ENCODE measurements around the gene AIMP1.

Gene AIMP1

GRCh38 chr4:106343865-106344646 lies 27.7 kb downstream of the AIMP1 start:
- Histone ChIP-seq H2AK5ac (ENCODE audit: low read depth, low read length) (no peak overlapping the region), H3K9me3 (replicated peaks in 1 of 2; ENCODE audit: control insufficient read depth in 2 of 2, insufficient read depth in 1 of 2, low read depth in 1 of 2, low read length in 2 of 2) (peaks cover 0 to 8% of the 10 kb centered on the region in 2 donors), H2BK15ac (ENCODE audit: low read length) (no peak overlapping the region), H3K23ac (ENCODE audit: low read depth, low read length, poor library complexity) (no peak overlapping the region), H3K4me2 (ENCODE audit: insufficient read depth, low read length, poor library complexity, severe bottlenecking) (no peak overlapping the region), H3K4me1 (ENCODE audit: control insufficient read depth in 2 of 2, insufficient read depth in 1 of 2, low read depth in 1 of 2, low read length in 2 of 2) (no peaks in the 10 kb centered on the region), H3K14ac (ENCODE audit: low read length) (no peak overlapping the region), H3K27me3 (ENCODE audit: control insufficient read depth in 3 of 3, insufficient read depth in 3 of 3, low read depth in 1 of 3, low read length in 3 of 3) (no peaks in the 10 kb centered on the region), H2AFZ (ENCODE audit: low read length) (no peak overlapping the region), H2BK120ac (ENCODE audit: low read depth, low read length) (no peak overlapping the region), H3K18ac (ENCODE audit: low read length) (no peak overlapping the region), H3K4ac (ENCODE audit: low read length) (no peak overlapping the region), H4K8ac (ENCODE audit: low read depth, low read length) (no peak overlapping the region), H2BK5ac (ENCODE audit: low read length) (no peak overlapping the region), H3K27ac (replicated peaks; ENCODE audit: low read length) (no peak overlapping the region), H3K9ac (ENCODE audit: low read depth, low read length, poor library complexity) (no peak overlapping the region), H3K79me1 (ENCODE audit: low read depth, low read length) (no peaks in the 10 kb centered on the region), H3K36me3 (replicated peaks in 1 of 2; ENCODE audit: control insufficient read depth in 2 of 2, insufficient read depth in 2 of 2, low read length in 2 of 2) (peaks cover 0 to 27% of the 10 kb centered on the region in 2 donors), H4K91ac (ENCODE audit: low read depth, low read length, poor library complexity) (no peak overlapping the region), H3K4me3 (ENCODE audit: low read length in 2 of 2) (no peak overlapping the region), H2BK12ac (ENCODE audit: low read length) (no peak overlapping the region)
- WGBS, 2 donors (ENCODE audit: extremely low coverage in 2 of 2, insufficient read length in 2 of 2, insufficient replicate concordance in 1 of 2), result no CpG with 5 or more reads among the region's 2 CpGs
- DNase-seq (ENCODE audit: low spot score), result no peak

- H3K9me3 ChIP-seq (replicated peaks in 1 of 2; ENCODE audit: control insufficient read depth in 2 of 2, insufficient read depth in 1 of 2, low read depth in 1 of 2, low read length in 2 of 2), result peaks cover 0 to 8% of the 10 kb centered on the region in 2 donors
- no peak overlapping the region for H2AK5ac ChIP-seq (ENCODE audit: low read depth, low read length)
- no peak overlapping the region for H3K4ac ChIP-seq (ENCODE audit: low read length)
- H3K14ac ChIP-seq (ENCODE audit: low read length), result no peak overlapping the region
- H3K27me3 ChIP-seq (ENCODE audit: control insufficient read depth in 3 of 3, insufficient read depth in 3 of 3, low read depth in 1 of 3, low read length in 3 of 3), result no peaks in the 10 kb centered on the region
- no peak overlapping the region for H3K4me3 ChIP-seq (ENCODE audit: low read length in 2 of 2)
- no peak overlapping the region for H2BK12ac ChIP-seq (ENCODE audit: low read length)
- H2BK15ac ChIP-seq (ENCODE audit: low read length), result no peak overlapping the region
- no peak overlapping the region for H3K9ac ChIP-seq (ENCODE audit: low read depth, low read length, poor library complexity)
- no peak overlapping the region for H3K18ac ChIP-seq (ENCODE audit: low read length)
- H3K4me2 ChIP-seq (ENCODE audit: insufficient read depth, low read length, poor library complexity, severe bottlenecking), result no peak overlapping the region
- H3K36me3 ChIP-seq (replicated peaks in 1 of 2; ENCODE audit: control insufficient read depth in 2 of 2, insufficient read depth in 2 of 2, low read length in 2 of 2), result peaks cover 0 to 23% of the 10 kb centered on the region in 2 donors
- WGBS, 2 donors (ENCODE audit: extremely low coverage in 2 of 2, insufficient read length in 2 of 2, insufficient replicate concordance in 1 of 2), result no CpG with 5 or more reads among the region's 1 CpG
- H3K27ac ChIP-seq (replicated peaks; ENCODE audit: low read length), result no peak overlapping the region
- no peak overlapping the region for H2BK120ac ChIP-seq (ENCODE audit: low read depth, low read length)
- no peak overlapping the region for H2AFZ ChIP-seq (ENCODE audit: low read length)
- H4K91ac ChIP-seq (ENCODE audit: low read depth, low read length, poor library complexity), result no peak overlapping the region
- H2BK5ac ChIP-seq (ENCODE audit: low read length), result no peak overlapping the region
- H3K79me1 ChIP-seq (ENCODE audit: low read depth, low read length), result no peaks in the 10 kb centered on the region
- no peak overlapping the region for H4K8ac ChIP-seq (ENCODE audit: low read depth, low read length)
- DNase-seq (ENCODE audit: low spot score), result no peak
- no peak overlapping the region for H3K23ac ChIP-seq (ENCODE audit: low read depth, low read length, poor library complexity)
- no peaks in the 10 kb centered on the region for H3K4me1 ChIP-seq (ENCODE audit: control insufficient read depth in 2 of 2, insufficient read depth in 1 of 2, low read depth in 1 of 2, low read length in 2 of 2)
These were observed 28.3 kb downstream of the AIMP1 start for GRCh38 chr4:106344647-106344970.

GRCh38 chr4:106347167-106347566 lies 30.8 kb downstream of the AIMP1 start:
- no peak overlapping the region for H2BK12ac ChIP-seq (ENCODE audit: low read length)
- no CpG with 5 or more reads among the region's 1 CpG for WGBS, 2 donors (ENCODE audit: extremely low coverage in 2 of 2, insufficient read length in 2 of 2, insufficient replicate concordance in 1 of 2)
- no peak overlapping the region for H3K23ac ChIP-seq (ENCODE audit: low read depth, low read length, poor library complexity)
- H3K4me2 ChIP-seq (ENCODE audit: insufficient read depth, low read length, poor library complexity, severe bottlenecking), result no peak overlapping the region
- H2BK15ac ChIP-seq (ENCODE audit: low read length), result no peak overlapping the region
- H2BK5ac ChIP-seq (ENCODE audit: low read length), result no peak overlapping the region
- no peak overlapping the region for H2BK120ac ChIP-seq (ENCODE audit: low read depth, low read length)
- no peak overlapping the region for H4K8ac ChIP-seq (ENCODE audit: low read depth, low read length)
- no peaks in the 10 kb centered on the region for H3K4me1 ChIP-seq (ENCODE audit: control insufficient read depth in 2 of 2, insufficient read depth in 1 of 2, low read depth in 1 of 2, low read length in 2 of 2)
- H3K4ac ChIP-seq (ENCODE audit: low read length), result no peak overlapping the region
- H3K18ac ChIP-seq (ENCODE audit: low read length), result no peak overlapping the region
- no peak overlapping the region for H2AFZ ChIP-seq (ENCODE audit: low read length)
- H2AK5ac ChIP-seq (ENCODE audit: low read depth, low read length), result no peak overlapping the region
- H3K9ac ChIP-seq (ENCODE audit: low read depth, low read length, poor library complexity), result no peak overlapping the region
- H3K14ac ChIP-seq (ENCODE audit: low read length), result no peak overlapping the region
- H3K36me3 ChIP-seq (replicated peaks in 1 of 2; ENCODE audit: control insufficient read depth in 2 of 2, insufficient read depth in 2 of 2, low read length in 2 of 2), result peaks cover 0 to 23% of the 10 kb centered on the region in 2 donors
- DNase-seq (ENCODE audit: low spot score), result no peak
- no peaks in the 10 kb centered on the region for H3K9me3 ChIP-seq (replicated peaks in 1 of 2; ENCODE audit: control insufficient read depth in 2 of 2, insufficient read depth in 1 of 2, low read depth in 1 of 2, low read length in 2 of 2)
- H3K27ac ChIP-seq (replicated peaks; ENCODE audit: low read length), result no peak overlapping the region
- H3K79me1 ChIP-seq (ENCODE audit: low read depth, low read length), result no peaks in the 10 kb centered on the region
- H3K27me3 ChIP-seq (ENCODE audit: control insufficient read depth in 3 of 3, insufficient read depth in 3 of 3, low read depth in 1 of 3, low read length in 3 of 3), result no peaks in the 10 kb centered on the region
- no peak overlapping the region for H3K4me3 ChIP-seq (ENCODE audit: low read length in 2 of 2)
- no peak overlapping the region for H4K91ac ChIP-seq (ENCODE audit: low read depth, low read length, poor library complexity)

GRCh38 chr4:106351016-106351415 lies 34.7 kb downstream of the AIMP1 start:
- Histone ChIP-seq H3K9me3 (replicated peaks in 1 of 2; ENCODE audit: control insufficient read depth in 2 of 2, insufficient read depth in 1 of 2, low read depth in 1 of 2, low read length in 2 of 2) (no peaks in the 10 kb centered on the region), H2BK5ac (ENCODE audit: low read length) (no peak overlapping the region), H3K4me2 (ENCODE audit: insufficient read depth, low read length, poor library complexity, severe bottlenecking) (no peak overlapping the region), H2BK120ac (ENCODE audit: low read depth, low read length) (no peak overlapping the region), H2AK5ac (ENCODE audit: low read depth, low read length) (no peak overlapping the region), H3K36me3 (replicated peaks in 1 of 2; ENCODE audit: control insufficient read depth in 2 of 2, insufficient read depth in 2 of 2, low read length in 2 of 2) (peaks cover 0 to 23% of the 10 kb centered on the region in 2 donors), H3K4me1 (ENCODE audit: control insufficient read depth in 2 of 2, insufficient read depth in 1 of 2, low read depth in 1 of 2, low read length in 2 of 2) (no peaks in the 10 kb centered on the region), H2AFZ (ENCODE audit: low read length) (no peak overlapping the region), H2BK12ac (ENCODE audit: low read length) (no peak overlapping the region), H3K4me3 (ENCODE audit: low read length in 2 of 2) (no peak overlapping the region), H4K8ac (ENCODE audit: low read depth, low read length) (no peak overlapping the region), H2BK15ac (ENCODE audit: low read length) (no peak overlapping the region), H4K91ac (ENCODE audit: low read depth, low read length, poor library complexity) (no peak overlapping the region), H3K18ac (ENCODE audit: low read length) (no peak overlapping the region), H3K23ac (ENCODE audit: low read depth, low read length, poor library complexity) (no peak overlapping the region), H3K14ac (ENCODE audit: low read length) (no peak overlapping the region), H3K27ac (replicated peaks; ENCODE audit: low read length) (no peak overlapping the region), H3K9ac (ENCODE audit: low read depth, low read length, poor library complexity) (no peak overlapping the region), H3K79me1 (ENCODE audit: low read depth, low read length) (no peaks in the 10 kb centered on the region), H3K27me3 (ENCODE audit: control insufficient read depth in 3 of 3, insufficient read depth in 3 of 3, low read depth in 1 of 3, low read length in 3 of 3) (no peaks in the 10 kb centered on the region), H3K4ac (ENCODE audit: low read length) (no peak overlapping the region)
- no peak for DNase-seq (ENCODE audit: low spot score)
